ENCODE measurements around the gene LAX1. TPM values are rescaled to one million over a fixed set of nuclear protein-coding genes. Genes with fewer than 3 reads are reported as not detected.
A peak's percentile ranks its signal among the peaks of the same experiment; 100 is the strongest.

The LAX1 gene
- total and polyA plus RNA-seq, 12 donors: 0.23 to 0.68 (median 0.37) TPM; not detected in 4

GRCh38 chr1:203799971-203800370 is 35.0 kb downstream of the LAX1 start:
- Histone ChIP-seq H3K4me1 (replicated peaks in 1 of 2) (peaks cover 32 to 71% of the 10 kb centered on the region in 2 donors), H3K27me3 (no peaks in the 10 kb centered on the region), H3K9me3 (replicated peaks in 1 of 3) (no peaks in the 10 kb centered on the region), H3K4me3 (peak overlapping the region in 1 of 4 donors; percentile 0), H3K27ac (peak overlapping the region in 3 of 5 donors; percentile 45 to 69 (median 59)), H3K36me3 (replicated peaks in 1 of 2) (peaks cover 0 to 8% of the 10 kb centered on the region in 2 donors)
- no peak for TF ChIP-seq POLR2A (IDR thresholded peaks at IDR 0.05)
- TF ChIP-seq CTCF (IDR thresholded peaks at IDR 0.05): no peak
- 31 to 52% (median 42%) methylated on average over 1 of the region's 1 CpG for WGBS, 4 donors
- DNase-seq: no peak
- intact Hi-C loops (cut with DNase I): no loop called here

GRCh38 chr1:203805689-203806088 is 40.7 kb downstream of the LAX1 start:
- no peaks in the 10 kb centered on the region for H3K9me3 ChIP-seq (replicated peaks in 1 of 3)
- TF ChIP-seq POLR2A (IDR thresholded peaks at IDR 0.05): no peak
- TF ChIP-seq CTCF (IDR thresholded peaks at IDR 0.05): no peak
- DNase-seq: no peak
- peaks cover 0 to 12% of the 10 kb centered on the region in 2 donors for H3K36me3 ChIP-seq (replicated peaks in 1 of 2)
- H3K27me3 ChIP-seq: no peaks in the 10 kb centered on the region
- intact Hi-C loops (cut with DNase I): no loop called here
- no peak overlapping the region for H3K4me3 ChIP-seq
- H3K27ac ChIP-seq: no peak overlapping the region
- H3K4me1 ChIP-seq (replicated peaks in 1 of 2): peaks cover 7 to 50% of the 10 kb centered on the region in 2 donors
- WGBS, 4 donors: 96 to 98% (median 97%) methylated on average over 7 of the region's 7 CpGs

- Histone ChIP-seq H3K27ac (peak overlapping the region in 4 of 5 donors; percentile 41 to 68 (median 56)), H3K27me3 (no peaks in the 10 kb centered on the region), H3K9me3 (replicated peaks in 1 of 3) (no peaks in the 10 kb centered on the region), H3K4me3 (no peak overlapping the region), H3K36me3 (replicated peaks in 1 of 2) (peaks cover 0 to 12% of the 10 kb centered on the region in 2 donors), H3K4me1 (replicated peaks in 1 of 2) (peaks cover 7 to 45% of the 10 kb centered on the region in 2 donors)
- intact Hi-C loops (cut with DNase I): no loop called here
- DNase-seq: peak; percentile 42 to 80 (median 72)
- TF ChIP-seq POLR2A (IDR thresholded peaks at IDR 0.05) (no peak), CTCF (IDR thresholded peaks at IDR 0.05) (no peak)
- 39 to 53% (median 46%) methylated on average over 2 of the region's 2 CpGs for WGBS, 4 donors
These were observed 42.2 kb downstream of the LAX1 start for GRCh38 chr1:203807196-203807595.

- Histone ChIP-seq H3K36me3 (replicated peaks in 1 of 2) (peaks cover 0 to 32% of the 10 kb centered on the region in 2 donors), H3K27me3 (no peaks in the 10 kb centered on the region), H3K4me3 (no peak overlapping the region), H3K4me1 (replicated peaks in 1 of 2) (peaks cover 0 to 16% of the 10 kb centered on the region in 2 donors), H3K27ac (no peak overlapping the region), H3K9me3 (replicated peaks in 1 of 3) (no peaks in the 10 kb centered on the region)
- WGBS, 4 donors: 91 to 98% (median 96%) methylated on average over 2 of the region's 2 CpGs
- TF ChIP-seq CTCF (IDR thresholded peaks at IDR 0.05) (no peak), POLR2A (IDR thresholded peaks at IDR 0.05) (no peak)
- intact Hi-C loops (cut with DNase I): no loop called here
- no peak for DNase-seq
These were observed 48.8 kb downstream of the LAX1 start for GRCh38 chr1:203813581-203814341.

Measured in adrenal gland (tissue), 12 donors.